8988T (cell line): ENCODE measurements around the gene GHITM.

Experiments
- DNase-seq: peaks from one replicate; pipeline ENCODE4 v3.0.0; 2011

The GHITM gene

GRCh38 chr10:84201682-84202081 lies 62.4 kb downstream of the GHITM start:
- no peak for DNase-seq

GRCh38 chr10:84202349-84202748 lies 63.0 kb downstream of the GHITM start:
- no peak for DNase-seq
